HEK293T (cell line): Measurements from ENCODE around the gene ITGA1.
"Not testable (repeated sequence)": the region's sequence is repeated elsewhere in the genome, so short reads cannot be mapped to it uniquely, and the experiment has no call there.

Experiments
- CTCF ChIA-PET: fragments of 350-600 bp; formaldehyde crosslinking; extraction: SDS; loops from one replicate; lab custom pipeline; 2021; ENCODE audit warnings: antibody characterized with exemption, inconsistent platforms; lab: Yijun Ruan, JAX
- POLR2A ChIA-PET: fragments of 350-600 bp; formaldehyde crosslinking; extraction: SDS; loops from one replicate; lab custom pipeline; 2020; ENCODE audit warnings: antibody characterized with exemption, inconsistent platforms; lab: Yijun Ruan, JAX
- DNase-seq: peaks from one replicate; pipeline ENCODE4 v3.0.0; 2012; ENCODE audit warnings: mixed read lengths; ENCODE audit errors: extremely low spot score
- ARNT ChIP-seq: fragments of 450-650 bp; IDR thresholded peaks from 2 replicates; pipeline ENCODE4 v1.6.1; 2017; ENCODE audit warnings: mild to moderate bottlenecking
- BHLHE40 ChIP-seq: fragments of 450-650 bp; IDR thresholded peaks from 2 replicates; pipeline ENCODE4 v1.6.1; 2016; ENCODE audit warnings: mild to moderate bottlenecking, moderate library complexity, borderline replicate concordance
- CTBP1 ChIP-seq: fragments of 450-650 bp; IDR thresholded peaks from 2 replicates; pipeline ENCODE4 v1.6.1; 2016; ENCODE audit warnings: borderline replicate concordance
- ELF4 ChIP-seq: fragments of 450-650 bp; IDR thresholded peaks from 2 replicates; pipeline ENCODE4 v1.6.1; 2017; ENCODE audit warnings: antibody characterized with exemption
- FOXA1 ChIP-seq: fragments of 450-650 bp; IDR thresholded peaks from 2 replicates; pipeline ENCODE4 v1.6.1; 2016; ENCODE audit warnings: mild to moderate bottlenecking
- FOXK2 ChIP-seq: fragments of 450-650 bp; IDR thresholded peaks from 2 replicates; pipeline ENCODE4 v1.6.1; 2016; ENCODE audit warnings: mild to moderate bottlenecking
- FOXM1 ChIP-seq: fragments of 450-650 bp; IDR thresholded peaks from 2 replicates; pipeline ENCODE4 v1.6.1; 2017; ENCODE audit warnings: mild to moderate bottlenecking, borderline replicate concordance
- HDGF ChIP-seq: fragments of 450-650 bp; IDR thresholded peaks from 2 replicates; pipeline ENCODE4 v1.6.1; 2017; ENCODE audit warnings: antibody characterized with exemption, borderline replicate concordance
- L3MBTL2 ChIP-seq: fragments of 450-650 bp; conservative IDR thresholded peaks from 2 replicates; pipeline ENCODE4 v1.6.1; 2016; ENCODE audit warnings: mild to moderate bottlenecking
- LEF1 ChIP-seq: fragments of 450-650 bp; IDR thresholded peaks from 2 replicates; pipeline ENCODE4 v1.6.1; 2017; ENCODE audit warnings: mild to moderate bottlenecking, borderline replicate concordance
- NFRKB ChIP-seq: fragments of 450-650 bp; IDR thresholded peaks from 2 replicates; pipeline ENCODE4 v1.6.1; 2016; ENCODE audit warnings: mild to moderate bottlenecking, moderate library complexity
- SP1 ChIP-seq: fragments of 450-650 bp; IDR thresholded peaks from 2 replicates; pipeline ENCODE4 v1.6.1; 2017
- SUZ12 ChIP-seq: fragments of 450-650 bp; IDR thresholded peaks from 2 replicates; pipeline ENCODE4 v1.6.1; 2016; ENCODE audit warnings: mild to moderate bottlenecking
- TARDBP ChIP-seq: fragments of 450-650 bp; IDR thresholded peaks from 2 replicates; pipeline ENCODE4 v1.6.1; 2016
- ZNF384 ChIP-seq: fragments of 450-650 bp; IDR thresholded peaks from 2 replicates; pipeline ENCODE4 v1.6.1; 2016
- TF ChIP-seq, protein P1 (sequence below): fragments of 450-650 bp; IDR thresholded peaks from 2 replicates; pipeline ENCODE4 v1.6.1; 2016

Gene ITGA1

DNA sequence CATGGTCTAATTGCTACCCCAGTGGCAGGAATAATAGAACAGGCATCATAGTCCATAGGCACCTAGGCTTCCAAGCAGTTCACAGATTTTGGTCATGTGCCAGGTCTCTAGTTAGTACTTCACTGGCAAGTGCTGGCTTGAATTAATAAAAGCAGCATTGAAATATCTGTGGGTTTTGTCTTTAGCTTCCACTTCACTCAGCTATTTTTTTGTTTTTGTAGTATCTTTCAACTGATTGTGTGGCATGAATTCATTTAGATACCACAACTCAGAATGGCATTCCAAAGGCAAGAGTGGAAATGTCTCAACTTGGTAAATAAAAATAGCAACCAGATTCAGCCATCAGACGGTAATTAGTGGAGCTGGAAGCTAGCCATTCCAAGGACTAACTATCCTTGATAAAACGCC lies 173.6 kb downstream of the ITGA1 start:
- DNase-seq, result no peak

DNA sequence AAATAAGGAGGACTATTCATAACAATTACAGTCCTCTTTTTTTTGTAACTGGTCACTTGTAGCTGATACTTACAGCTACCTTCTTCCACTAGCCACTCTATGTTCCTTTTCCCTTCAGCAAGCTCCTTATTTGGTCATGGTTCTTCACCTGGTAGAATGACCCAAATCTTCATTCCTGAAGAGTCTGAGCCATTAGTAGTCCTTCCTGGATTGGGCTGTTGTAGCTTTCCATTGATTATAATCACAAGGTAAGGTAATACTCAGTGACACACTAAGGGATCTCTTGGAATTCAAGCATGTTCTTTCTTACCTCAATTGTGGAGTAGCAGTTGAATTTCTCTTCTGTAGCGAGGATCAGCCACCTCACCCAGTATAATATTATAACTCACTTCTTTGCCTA lies 175.9 kb downstream of the ITGA1 start:
- DNase-seq, result no peak
- ChIA-PET CTCF (interaction anchor here (0.9 kb wide), 1 partner anchor 15 kb away, joined by 3 read pairs; no protein-coding TSS in a partner anchor), POLR2A (no interaction called here)
- TF ChIP-seq NFRKB, result no peak
- TF ChIP-seq HDGF, result no peak
- TF ChIP-seq ZNF384, result no peak
- TF ChIP-seq L3MBTL2, result no peak
- TF ChIP-seq, protein P1, sequence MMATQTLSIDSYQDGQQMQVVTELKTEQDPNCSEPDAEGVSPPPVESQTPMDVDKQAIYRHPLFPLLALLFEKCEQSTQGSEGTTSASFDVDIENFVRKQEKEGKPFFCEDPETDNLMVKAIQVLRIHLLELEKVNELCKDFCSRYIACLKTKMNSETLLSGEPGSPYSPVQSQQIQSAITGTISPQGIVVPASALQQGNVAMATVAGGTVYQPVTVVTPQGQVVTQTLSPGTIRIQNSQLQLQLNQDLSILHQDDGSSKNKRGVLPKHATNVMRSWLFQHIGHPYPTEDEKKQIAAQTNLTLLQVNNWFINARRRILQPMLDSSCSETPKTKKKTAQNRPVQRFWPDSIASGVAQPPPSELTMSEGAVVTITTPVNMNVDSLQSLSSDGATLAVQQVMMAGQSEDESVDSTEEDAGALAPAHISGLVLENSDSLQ, result no peak
- TF ChIP-seq FOXK2, result no peak
- TF ChIP-seq SP1, result no peak
- TF ChIP-seq BHLHE40, result no peak
- TF ChIP-seq SUZ12, result no peak
- no peak for TF ChIP-seq TARDBP
- TF ChIP-seq FOXA1, result no peak
- no peak for TF ChIP-seq FOXM1
- TF ChIP-seq LEF1, result no peak
- TF ChIP-seq ELF4, result no peak
- no peak for TF ChIP-seq CTBP1

More for the DNA sequence above, 173.6 kb downstream of the ITGA1 start:
- no peak for TF ChIP-seq FOXA1
- TF ChIP-seq SP1, result no peak
- TF ChIP-seq BHLHE40, result no peak
- TF ChIP-seq FOXM1, result no peak
- no peak for TF ChIP-seq HDGF
- TF ChIP-seq CTBP1, result no peak
- TF ChIP-seq NFRKB, result no peak
- TF ChIP-seq L3MBTL2, result no peak
- no peak for TF ChIP-seq LEF1
- TF ChIP-seq ELF4, result no peak
- TF ChIP-seq, protein P1, result no peak
- no peak for TF ChIP-seq TARDBP
- TF ChIP-seq FOXK2, result no peak
- TF ChIP-seq ARNT, result no peak
- TF ChIP-seq SUZ12, result no peak
- no peak for TF ChIP-seq ZNF384
- ChIA-PET CTCF (no interaction called here), POLR2A (no interaction called here)

- ChIA-PET CTCF (interaction anchor here (0.9 kb wide), 1 partner anchor 15 kb away, joined by 3 read pairs; no protein-coding TSS in a partner anchor), POLR2A (no interaction called here)
- TF ChIP-seq LEF1, result no peak
- no peak for DNase-seq
Observed at GRCh38 chr5:52964138-52964537, 176.4 kb downstream of the ITGA1 start.

DNA sequence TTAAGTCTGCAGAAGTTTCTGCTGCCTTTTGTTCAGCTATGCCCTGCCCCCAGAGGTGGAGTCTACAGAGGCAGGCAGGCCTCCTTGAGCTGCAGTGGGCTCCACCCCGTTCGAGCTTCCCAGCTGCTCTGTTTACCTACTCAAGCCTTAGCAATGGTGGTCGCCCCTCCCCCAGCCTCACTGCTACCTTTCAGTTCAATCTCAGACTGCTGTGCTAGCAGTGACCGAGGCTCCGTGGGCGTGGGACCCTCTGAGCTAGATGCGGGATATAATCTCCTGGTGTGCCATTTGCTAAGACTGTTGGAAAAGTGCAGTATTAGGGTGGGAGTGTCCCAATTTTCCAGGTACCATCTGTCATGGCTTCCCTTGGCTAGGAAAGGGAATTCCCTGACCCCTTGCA lies 188.4 kb downstream of the ITGA1 start:
- POLR2A ChIA-PET, CTCF ChIA-PET, DNase-seq: not testable (repeated sequence)

- TF ChIP-seq, protein P1, result no peak
- TF ChIP-seq TARDBP (no peak), ARNT (no peak), CTBP1 (no peak), ELF4 (no peak), SP1 (no peak), LEF1 (no peak), FOXA1 (no peak), FOXK2 (no peak), SUZ12 (no peak), L3MBTL2 (no peak), NFRKB (no peak), BHLHE40 (no peak), ZNF384 (no peak), FOXM1 (no peak), HDGF (no peak)
- no peak for DNase-seq
- ChIA-PET POLR2A (no interaction called here), CTCF (no interaction called here)
Observed at GRCh38 chr5:52977264-52977897, 189.7 kb downstream of the ITGA1 start.

- TF ChIP-seq HDGF, result no peak
- no peak for TF ChIP-seq FOXK2
- no peak for TF ChIP-seq SP1
- no peak for TF ChIP-seq ARNT
- no peak for TF ChIP-seq ELF4
- no peak for TF ChIP-seq ZNF384
- TF ChIP-seq, protein P1, result no peak
- no peak for TF ChIP-seq L3MBTL2
- TF ChIP-seq FOXM1, result no peak
- TF ChIP-seq BHLHE40, result no peak
- no peak for TF ChIP-seq FOXA1
- ChIA-PET POLR2A (interaction anchor here (0.5 kb wide), 1 partner anchor 1869 kb away, joined by 3 read pairs; no protein-coding TSS in a partner anchor), CTCF (no interaction called here)
- no peak for DNase-seq
Observed at GRCh38 chr5:52981507-52981906, 193.8 kb downstream of the ITGA1 start.
